Measurements from ENCODE around the gene DACT3.

DACT3 gene

DNA sequence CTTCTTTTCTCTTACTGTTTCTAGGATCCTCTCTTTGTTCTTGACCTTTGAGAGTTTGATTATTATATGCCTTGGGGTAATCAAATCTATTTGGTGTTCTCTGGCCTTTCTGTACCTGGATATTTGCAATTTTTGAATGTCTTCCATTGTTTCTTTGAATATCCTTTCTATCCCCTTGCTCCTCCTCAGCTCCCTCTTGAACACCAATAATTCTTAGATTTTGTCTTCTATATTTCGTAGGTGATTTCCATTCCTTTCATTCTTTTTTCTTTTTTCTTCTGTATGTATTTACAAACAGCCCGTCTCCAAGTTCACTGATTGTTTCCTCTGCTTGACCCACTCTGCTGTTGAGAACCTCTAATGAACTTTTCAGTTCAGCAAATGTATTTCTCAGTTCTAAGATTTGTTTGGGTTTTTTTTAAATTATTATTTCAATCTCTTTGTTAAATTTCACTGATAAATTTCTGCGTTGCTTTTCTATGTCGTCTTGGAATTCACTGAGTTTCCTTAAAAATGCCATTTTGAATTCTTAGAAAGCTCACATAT lies 62.5 kb downstream of the DACT3 start:
- H3K27ac ChIP-seq: no peak overlapping the region
- TF ChIP-seq, protein P1, sequence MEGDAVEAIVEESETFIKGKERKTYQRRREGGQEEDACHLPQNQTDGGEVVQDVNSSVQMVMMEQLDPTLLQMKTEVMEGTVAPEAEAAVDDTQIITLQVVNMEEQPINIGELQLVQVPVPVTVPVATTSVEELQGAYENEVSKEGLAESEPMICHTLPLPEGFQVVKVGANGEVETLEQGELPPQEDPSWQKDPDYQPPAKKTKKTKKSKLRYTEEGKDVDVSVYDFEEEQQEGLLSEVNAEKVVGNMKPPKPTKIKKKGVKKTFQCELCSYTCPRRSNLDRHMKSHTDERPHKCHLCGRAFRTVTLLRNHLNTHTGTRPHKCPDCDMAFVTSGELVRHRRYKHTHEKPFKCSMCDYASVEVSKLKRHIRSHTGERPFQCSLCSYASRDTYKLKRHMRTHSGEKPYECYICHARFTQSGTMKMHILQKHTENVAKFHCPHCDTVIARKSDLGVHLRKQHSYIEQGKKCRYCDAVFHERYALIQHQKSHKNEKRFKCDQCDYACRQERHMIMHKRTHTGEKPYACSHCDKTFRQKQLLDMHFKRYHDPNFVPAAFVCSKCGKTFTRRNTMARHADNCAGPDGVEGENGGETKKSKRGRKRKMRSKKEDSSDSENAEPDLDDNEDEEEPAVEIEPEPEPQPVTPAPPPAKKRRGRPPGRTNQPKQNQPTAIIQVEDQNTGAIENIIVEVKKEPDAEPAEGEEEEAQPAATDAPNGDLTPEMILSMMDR (conservative IDR thresholded peaks at IDR 0.05): no peak

All from VCaP (cell line).